ENCODE results near the gene COMMD6. TPM values are rescaled to one million over a fixed set of nuclear protein-coding genes. Genes with fewer than 3 reads are reported as not detected.
A peak's percentile ranks its signal among the peaks of the same experiment; 100 is the strongest.

COMMD6 gene
- total and polyA plus RNA-seq, 2 donors (not counting 1 experiment from before 2014, with no cell fraction given), result 89.7 to 125 TPM

DNA sequence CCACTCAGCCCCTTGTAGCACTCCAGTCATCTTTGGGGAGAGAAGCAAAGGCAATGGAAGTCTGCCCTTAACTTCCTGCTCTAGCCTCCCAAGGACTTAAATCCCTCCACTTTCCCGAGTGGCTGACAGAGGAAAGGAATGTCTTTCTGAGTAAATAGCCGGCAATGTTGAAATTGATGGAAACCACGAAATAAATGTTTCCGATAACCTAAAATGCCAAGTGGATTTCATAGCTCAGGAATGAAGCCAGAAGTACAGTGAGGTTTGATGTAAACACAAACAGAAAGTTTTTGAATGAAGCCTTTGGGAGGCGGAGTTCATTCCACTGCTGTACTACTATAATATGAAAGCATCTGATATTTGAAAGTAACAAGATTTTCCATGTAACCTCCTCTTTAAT is 41.7 kb downstream of the COMMD6 start:
- Histone ChIP-seq H3K36me3 (ENCODE audit: control insufficient read depth, insufficient read depth, low read length) (no peaks in the 10 kb centered on the region), H3K27ac (ENCODE audit: insufficient read depth, low read length) (no peak overlapping the region), H3K9ac (ENCODE audit: insufficient read depth, low read length) (no peak overlapping the region), H2AFZ (ENCODE audit: low read length) (no peak overlapping the region), H3K4me3 (replicated peaks in 1 of 4; ENCODE audit: control extremely low read depth in 1 of 4, insufficient read depth in 1 of 4, low read depth in 3 of 4, low read length in 4 of 4) (no peak overlapping the region), H3K4me2 (ENCODE audit: extremely low read depth, insufficient read depth, low read length) (peak overlapping the region; percentile 11), H3K4me1 (ENCODE audit: control insufficient read depth, extremely low read depth, insufficient read depth, low read length) (no peaks in the 10 kb centered on the region), H3K9me3 (ENCODE audit: control insufficient read depth, insufficient read depth, low read depth, low read length) (no peaks in the 10 kb centered on the region), H3K79me2 (ENCODE audit: control insufficient read depth, insufficient read depth, low read length) (no peaks in the 10 kb centered on the region), H3K27me3 (ENCODE audit: control insufficient read depth, insufficient read depth, low read length) (no peaks in the 10 kb centered on the region), H4K20me1 (ENCODE audit: control insufficient read depth, extremely low read depth, insufficient read depth, low read length) (no peaks in the 10 kb centered on the region)
- no peak for TF ChIP-seq EZH2 (IDR thresholded peaks at IDR 0.05; ENCODE audit: low read length, missing control alignments)
- TF ChIP-seq, protein P1, sequence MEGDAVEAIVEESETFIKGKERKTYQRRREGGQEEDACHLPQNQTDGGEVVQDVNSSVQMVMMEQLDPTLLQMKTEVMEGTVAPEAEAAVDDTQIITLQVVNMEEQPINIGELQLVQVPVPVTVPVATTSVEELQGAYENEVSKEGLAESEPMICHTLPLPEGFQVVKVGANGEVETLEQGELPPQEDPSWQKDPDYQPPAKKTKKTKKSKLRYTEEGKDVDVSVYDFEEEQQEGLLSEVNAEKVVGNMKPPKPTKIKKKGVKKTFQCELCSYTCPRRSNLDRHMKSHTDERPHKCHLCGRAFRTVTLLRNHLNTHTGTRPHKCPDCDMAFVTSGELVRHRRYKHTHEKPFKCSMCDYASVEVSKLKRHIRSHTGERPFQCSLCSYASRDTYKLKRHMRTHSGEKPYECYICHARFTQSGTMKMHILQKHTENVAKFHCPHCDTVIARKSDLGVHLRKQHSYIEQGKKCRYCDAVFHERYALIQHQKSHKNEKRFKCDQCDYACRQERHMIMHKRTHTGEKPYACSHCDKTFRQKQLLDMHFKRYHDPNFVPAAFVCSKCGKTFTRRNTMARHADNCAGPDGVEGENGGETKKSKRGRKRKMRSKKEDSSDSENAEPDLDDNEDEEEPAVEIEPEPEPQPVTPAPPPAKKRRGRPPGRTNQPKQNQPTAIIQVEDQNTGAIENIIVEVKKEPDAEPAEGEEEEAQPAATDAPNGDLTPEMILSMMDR (conservative IDR thresholded peaks at IDR 0.05 in 1 of 2, IDR thresholded peaks at IDR 0.05 in 1 of 2; ENCODE audit: low read depth in 1 of 2, low read length in 2 of 2), result no peak
- peak; percentile 49 to 96 for DNase-seq (ENCODE audit: low read depth in 2 of 2)

DNA sequence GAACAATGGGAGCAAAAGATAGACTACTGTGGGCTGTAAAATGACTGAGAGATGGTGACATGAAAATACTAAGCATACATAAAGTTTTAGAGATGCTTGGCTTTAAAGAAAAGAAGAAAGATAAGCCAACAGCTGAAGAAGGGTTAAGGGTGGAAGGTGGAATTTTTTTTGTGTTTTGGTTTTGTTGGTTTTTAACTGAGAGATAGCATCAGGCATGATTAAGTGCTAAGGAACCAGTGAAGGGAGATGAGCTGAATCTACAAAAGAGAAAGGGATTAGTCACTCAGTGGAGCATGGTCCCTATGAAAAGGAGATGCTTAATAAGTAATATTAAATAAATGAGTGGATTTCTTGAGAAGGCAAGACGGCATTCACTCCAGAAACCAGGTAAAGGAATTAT is 43.1 kb downstream of the COMMD6 start:
- H3K4me3 ChIP-seq (replicated peaks in 1 of 4; ENCODE audit: control extremely low read depth in 1 of 4, insufficient read depth in 1 of 4, low read depth in 3 of 4, low read length in 4 of 4), result no peak overlapping the region
- H2AFZ ChIP-seq (ENCODE audit: low read length), result no peak overlapping the region
- DNase-seq (ENCODE audit: low read depth in 2 of 2), result peak in 1 of 2 donors; percentile 71
- H3K27me3 ChIP-seq (ENCODE audit: control insufficient read depth, insufficient read depth, low read length), result no peaks in the 10 kb centered on the region
- H3K4me1 ChIP-seq (ENCODE audit: control insufficient read depth, extremely low read depth, insufficient read depth, low read length), result no peaks in the 10 kb centered on the region
- no peaks in the 10 kb centered on the region for H3K36me3 ChIP-seq (ENCODE audit: control insufficient read depth, insufficient read depth, low read length)
- H3K9me3 ChIP-seq (ENCODE audit: control insufficient read depth, insufficient read depth, low read depth, low read length), result no peaks in the 10 kb centered on the region
- H3K27ac ChIP-seq (ENCODE audit: insufficient read depth, low read length), result no peak overlapping the region
- TF ChIP-seq, protein P1 (conservative IDR thresholded peaks at IDR 0.05 in 1 of 2, IDR thresholded peaks at IDR 0.05 in 1 of 2; ENCODE audit: low read depth in 1 of 2, low read length in 2 of 2), result no peak
- TF ChIP-seq EZH2 (IDR thresholded peaks at IDR 0.05; ENCODE audit: low read length, missing control alignments), result no peak
- H3K4me2 ChIP-seq (ENCODE audit: extremely low read depth, insufficient read depth, low read length), result no peak overlapping the region
- no peak overlapping the region for H3K9ac ChIP-seq (ENCODE audit: insufficient read depth, low read length)
- no peaks in the 10 kb centered on the region for H4K20me1 ChIP-seq (ENCODE audit: control insufficient read depth, extremely low read depth, insufficient read depth, low read length)
- H3K79me2 ChIP-seq (ENCODE audit: control insufficient read depth, insufficient read depth, low read length), result no peaks in the 10 kb centered on the region

DNA sequence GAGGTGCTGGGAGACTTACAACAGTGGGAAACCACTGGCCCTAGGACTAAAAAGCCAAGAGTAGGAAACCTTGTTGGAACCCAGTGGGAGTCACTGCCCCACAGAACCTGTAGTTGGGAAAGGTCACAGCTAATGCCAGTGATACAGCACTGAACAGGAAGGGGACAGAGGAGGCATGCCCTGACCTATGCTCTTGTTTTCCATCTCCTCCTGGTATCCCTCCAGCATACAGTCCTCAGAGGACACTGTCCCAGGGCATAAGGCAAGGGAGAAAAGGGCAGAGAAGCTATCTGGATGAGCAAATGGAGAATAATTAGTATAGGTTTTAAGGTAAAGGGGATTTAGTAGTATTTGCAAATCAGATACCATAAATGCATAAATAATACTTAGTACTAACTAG is 44.5 kb downstream of the COMMD6 start:
- no peaks in the 10 kb centered on the region for H4K20me1 ChIP-seq (ENCODE audit: control insufficient read depth, extremely low read depth, insufficient read depth, low read length)
- H3K4me3 ChIP-seq (replicated peaks in 1 of 4; ENCODE audit: control extremely low read depth in 1 of 4, insufficient read depth in 1 of 4, low read depth in 3 of 4, low read length in 4 of 4), result no peak overlapping the region
- no peaks in the 10 kb centered on the region for H3K27me3 ChIP-seq (ENCODE audit: control insufficient read depth, insufficient read depth, low read length)
- no peaks in the 10 kb centered on the region for H3K36me3 ChIP-seq (ENCODE audit: control insufficient read depth, insufficient read depth, low read length)
- no peak overlapping the region for H3K27ac ChIP-seq (ENCODE audit: insufficient read depth, low read length)
- H3K9ac ChIP-seq (ENCODE audit: insufficient read depth, low read length), result no peak overlapping the region
- H3K9me3 ChIP-seq (ENCODE audit: control insufficient read depth, insufficient read depth, low read depth, low read length), result no peaks in the 10 kb centered on the region
- TF ChIP-seq, protein P1 (conservative IDR thresholded peaks at IDR 0.05 in 1 of 2, IDR thresholded peaks at IDR 0.05 in 1 of 2; ENCODE audit: low read depth in 1 of 2, low read length in 2 of 2), result no peak
- no peak for TF ChIP-seq EZH2 (IDR thresholded peaks at IDR 0.05; ENCODE audit: low read length, missing control alignments)
- H2AFZ ChIP-seq (ENCODE audit: low read length), result no peak overlapping the region
- H3K4me1 ChIP-seq (ENCODE audit: control insufficient read depth, extremely low read depth, insufficient read depth, low read length), result no peaks in the 10 kb centered on the region
- H3K79me2 ChIP-seq (ENCODE audit: control insufficient read depth, insufficient read depth, low read length), result no peaks in the 10 kb centered on the region
- H3K4me2 ChIP-seq (ENCODE audit: extremely low read depth, insufficient read depth, low read length), result no peak overlapping the region
- DNase-seq (ENCODE audit: low read depth in 2 of 2), result no peak
